Epithelial cell of proximal tubule (primary cell): ENCODE results near the gene STT3A. TPM values are rescaled to one million over a fixed set of nuclear protein-coding genes. Genes with fewer than 3 reads are reported as not detected.
A peak's percentile ranks its signal among the peaks of the same experiment; 100 is the strongest.

Experiments used
- DNase-seq: peaks from one replicate; pipeline ENCODE4 v3.0.0-alpha.2; 2011; ENCODE audit warnings: low read depth
- H3K4me3 ChIP-seq: 2 replicates; pipeline ENCODE4 v1.5.1; 2011; ENCODE audit warnings: low read depth, mild to moderate bottlenecking, low read length
- total RNA-seq: library from RNA; depleted of rRNA; stranded (reverse); fragments of >200 nt; gene quantifications from 2 replicates; pipeline ENCODE4 v1.2.3, GENCODE V29; 2015
- TF ChIP-seq, protein P1 (sequence below): conservative IDR thresholded peaks from 2 replicates; pipeline ENCODE4 v1.5.1; 2012; ENCODE audit warnings: low read depth, mild to moderate bottlenecking, low read length

The STT3A gene
- total RNA-seq, 1 donor from 2014 or later = 190 TPM

DNA sequence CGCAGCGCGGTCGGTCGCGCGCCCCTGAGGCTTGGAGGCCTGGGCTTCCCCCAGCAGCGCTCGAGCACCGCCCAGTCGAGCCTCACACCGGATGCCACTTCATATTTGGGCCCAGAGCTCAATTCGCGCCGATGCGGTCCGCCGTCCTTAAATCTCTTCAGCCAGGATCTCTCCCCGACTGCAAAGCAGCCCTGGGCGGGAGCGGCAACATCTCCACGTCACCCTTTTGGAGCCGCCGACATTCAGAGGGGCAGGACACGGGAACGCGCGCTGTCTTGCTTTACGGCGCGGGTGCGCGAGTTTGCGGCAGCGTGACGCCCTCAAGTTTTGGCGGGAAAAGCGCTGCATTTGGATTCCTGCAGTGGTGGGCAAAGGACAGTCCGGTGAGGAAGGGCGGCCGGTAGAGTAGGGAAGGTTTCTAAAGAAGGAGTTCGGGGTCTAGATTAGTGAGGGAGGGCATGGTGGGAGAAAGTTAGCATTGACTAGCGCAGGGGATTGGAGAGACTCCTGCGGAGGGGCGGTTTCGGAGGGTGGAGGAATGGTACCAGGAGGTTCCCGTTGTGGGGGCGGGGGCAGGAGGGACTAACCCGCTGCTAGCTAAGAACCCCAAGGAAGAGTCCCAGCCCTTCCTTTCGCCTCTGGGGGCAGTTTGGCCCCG, 33.1 kb downstream of the STT3A start:
- TF ChIP-seq, protein P1, sequence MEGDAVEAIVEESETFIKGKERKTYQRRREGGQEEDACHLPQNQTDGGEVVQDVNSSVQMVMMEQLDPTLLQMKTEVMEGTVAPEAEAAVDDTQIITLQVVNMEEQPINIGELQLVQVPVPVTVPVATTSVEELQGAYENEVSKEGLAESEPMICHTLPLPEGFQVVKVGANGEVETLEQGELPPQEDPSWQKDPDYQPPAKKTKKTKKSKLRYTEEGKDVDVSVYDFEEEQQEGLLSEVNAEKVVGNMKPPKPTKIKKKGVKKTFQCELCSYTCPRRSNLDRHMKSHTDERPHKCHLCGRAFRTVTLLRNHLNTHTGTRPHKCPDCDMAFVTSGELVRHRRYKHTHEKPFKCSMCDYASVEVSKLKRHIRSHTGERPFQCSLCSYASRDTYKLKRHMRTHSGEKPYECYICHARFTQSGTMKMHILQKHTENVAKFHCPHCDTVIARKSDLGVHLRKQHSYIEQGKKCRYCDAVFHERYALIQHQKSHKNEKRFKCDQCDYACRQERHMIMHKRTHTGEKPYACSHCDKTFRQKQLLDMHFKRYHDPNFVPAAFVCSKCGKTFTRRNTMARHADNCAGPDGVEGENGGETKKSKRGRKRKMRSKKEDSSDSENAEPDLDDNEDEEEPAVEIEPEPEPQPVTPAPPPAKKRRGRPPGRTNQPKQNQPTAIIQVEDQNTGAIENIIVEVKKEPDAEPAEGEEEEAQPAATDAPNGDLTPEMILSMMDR = no peak
- peak overlapping the region; percentile 72 for H3K4me3 ChIP-seq
- DNase-seq = no peak

DNA sequence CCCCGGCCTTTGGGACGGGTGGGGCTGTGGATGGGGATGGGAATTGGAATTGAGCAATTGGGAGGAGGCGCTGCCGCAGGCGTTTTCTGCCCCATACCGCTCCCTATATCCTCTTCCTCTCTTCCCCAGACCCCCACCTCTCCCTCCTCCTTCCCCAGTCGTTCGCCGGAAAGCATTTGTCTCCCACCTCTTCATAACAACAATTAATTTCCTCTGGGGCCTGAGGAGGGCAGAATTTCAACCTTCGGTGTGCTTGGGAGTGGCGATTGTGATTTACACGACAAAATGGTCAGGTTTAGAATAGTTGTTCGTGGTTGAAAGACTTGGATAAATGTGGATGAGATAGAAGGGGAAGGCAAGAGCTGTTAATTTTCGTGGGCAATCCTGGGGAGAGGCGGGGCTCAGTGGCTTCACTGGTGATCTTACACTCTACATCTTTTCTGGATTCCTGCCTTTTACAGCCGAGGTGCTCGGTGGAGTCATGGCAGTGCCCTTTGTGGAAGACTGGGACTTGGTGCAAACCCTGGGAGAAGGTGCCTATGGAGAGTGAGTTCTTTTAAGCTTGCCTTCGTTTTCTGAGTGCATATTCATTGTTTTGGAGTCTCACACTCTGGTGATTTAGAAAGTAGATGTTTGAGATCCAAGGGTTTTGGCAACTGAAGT, 33.8 kb downstream of the STT3A start:
- peak overlapping the region; percentile 72 for H3K4me3 ChIP-seq
- TF ChIP-seq, protein P1 = peak; percentile 53
- DNase-seq = no peak

DNA sequence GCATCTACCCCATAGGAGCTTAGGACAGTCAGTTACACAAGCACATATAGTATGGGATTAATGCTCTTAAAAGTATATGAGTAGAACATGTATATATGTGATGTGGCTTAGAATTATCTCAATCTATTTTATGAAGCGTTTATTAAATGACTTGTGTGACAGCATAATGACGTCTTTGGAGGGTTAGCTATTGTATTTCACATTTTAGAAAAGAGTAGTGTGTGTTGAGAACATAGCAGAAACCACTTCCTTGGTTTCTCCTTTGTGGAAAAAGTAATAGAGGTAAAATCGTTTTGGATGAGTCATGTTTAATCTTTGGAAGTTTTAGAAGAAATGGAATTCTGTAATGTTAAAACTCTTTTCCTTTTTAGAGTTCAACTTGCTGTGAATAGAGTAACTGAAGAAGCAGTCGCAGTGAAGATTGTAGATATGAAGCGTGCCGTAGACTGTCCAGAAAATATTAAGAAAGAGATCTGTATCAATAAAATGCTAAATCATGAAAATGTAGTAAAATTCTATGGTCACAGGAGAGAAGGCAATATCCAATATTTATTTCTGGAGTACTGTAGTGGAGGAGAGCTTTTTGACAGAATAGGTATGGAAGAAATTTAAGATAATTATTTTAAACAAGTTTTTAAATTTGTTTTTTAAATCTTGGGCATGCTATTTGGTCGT, 34.7 kb downstream of the STT3A start:
- TF ChIP-seq, protein P1 = no peak
- DNase-seq = no peak
- H3K4me3 ChIP-seq = peak overlapping the region; percentile 72

- TF ChIP-seq, protein P1 = peak; percentile 17
- H3K4me3 ChIP-seq = no peak overlapping the region
- DNase-seq = no peak
Observed at GRCh38 chr11:125637840-125638239, 45.2 kb downstream of the STT3A start.

- H3K4me3 ChIP-seq = peak overlapping the region; percentile 5
- TF ChIP-seq, protein P1 = no peak
- no peak for DNase-seq
Observed at GRCh38 chr11:125638315-125638714, 45.7 kb downstream of the STT3A start.

GRCh38 chr11:125645871-125646270, 53.2 kb downstream of the STT3A start:
- H3K4me3 ChIP-seq = no peak overlapping the region
- TF ChIP-seq, protein P1 = no peak
- DNase-seq = no peak
